Trophoblast cell (in vitro differentiated cells and primary cell): ENCODE data around the gene RAB1B.

Source experiments
- DNase-seq, 2 donors: peaks; one replicate each; pipeline ENCODE4 v3.0.0-alpha.2; 2016
- H2AFZ ChIP-seq: 2 replicates; pipeline ENCODE4 v1.6.1; 2013; ENCODE audit warnings: low read length, moderate library complexity, mild to moderate bottlenecking; ENCODE audit not compliant: insufficient read depth, poor library complexity
- H2AK5ac ChIP-seq: 2 replicates; pipeline ENCODE4 v1.6.1; 2013; ENCODE audit warnings: mild to moderate bottlenecking, low read length
- H2BK120ac ChIP-seq: 2 replicates; pipeline ENCODE4 v1.6.1; 2013; ENCODE audit warnings: low read length, mild to moderate bottlenecking, moderate library complexity; ENCODE audit not compliant: insufficient read depth, poor library complexity
- H2BK12ac ChIP-seq: 2 replicates; pipeline ENCODE4 v1.6.1; 2013; ENCODE audit warnings: mild to moderate bottlenecking, low read length, moderate library complexity
- H2BK5ac ChIP-seq: 2 replicates; pipeline ENCODE4 v1.6.1; 2013; ENCODE audit warnings: low read length, low read depth, moderate library complexity, mild to moderate bottlenecking; ENCODE audit not compliant: poor library complexity
- H3K14ac ChIP-seq: 2 replicates; pipeline ENCODE4 v1.6.1; 2013; ENCODE audit warnings: mild to moderate bottlenecking, low read length
- H3K18ac ChIP-seq: 2 replicates; pipeline ENCODE4 v1.6.1; 2013; ENCODE audit warnings: mild to moderate bottlenecking, low read length
- H3K23ac ChIP-seq: 2 replicates; pipeline ENCODE4 v1.6.1; 2013; ENCODE audit warnings: low read length
- H3K27ac ChIP-seq: 2 replicates; pipeline ENCODE4 v1.5.1; 2013; ENCODE audit warnings: low read depth, mild to moderate bottlenecking, inconsistent platforms, low read length, moderate library complexity
- H3K27me3 ChIP-seq: 2 replicates; pipeline ENCODE4 v1.6.1; 2013; ENCODE audit warnings: inconsistent platforms, mild to moderate bottlenecking, low read length, moderate library complexity; ENCODE audit not compliant: insufficient read depth
- H3K36me3 ChIP-seq, 2 experiments: 1 replicate in 1 of 2; 2 replicates in 1 of 2; pipeline ENCODE4 v1.6.1; 2013; ENCODE audit warnings: low read length in 2 of 2, mild to moderate bottlenecking in 2 of 2, moderate library complexity in 1 of 2; ENCODE audit not compliant: insufficient read depth in 2 of 2, control insufficient read depth in 1 of 2
- H3K4ac ChIP-seq: 2 replicates; pipeline ENCODE4 v1.6.1; 2013; ENCODE audit warnings: low read depth, mild to moderate bottlenecking, low read length, moderate library complexity
- H3K4me1 ChIP-seq, 2 experiments: 1 replicate in 1 of 2; 2 replicates in 1 of 2; pipeline ENCODE4 v1.6.1; 2013; ENCODE audit warnings: low read length in 2 of 2, mild to moderate bottlenecking in 2 of 2, moderate library complexity in 1 of 2; ENCODE audit not compliant: insufficient read depth in 2 of 2, control insufficient read depth in 1 of 2
- H3K4me2 ChIP-seq: 2 replicates; pipeline ENCODE4 v1.6.1; 2013; ENCODE audit warnings: inconsistent platforms, mild to moderate bottlenecking, low read length, moderate library complexity
- H3K4me3 ChIP-seq: 2 replicates; pipeline ENCODE4 v1.5.1; 2013; ENCODE audit warnings: mild to moderate bottlenecking, low read depth, low read length, inconsistent platforms
- H3K79me1 ChIP-seq: one replicate; pipeline ENCODE4 v1.6.1; 2013; ENCODE audit warnings: low read length
- H3K79me2 ChIP-seq: 2 replicates; pipeline ENCODE4 v1.6.1; 2013; ENCODE audit warnings: low read length, mild to moderate bottlenecking; ENCODE audit not compliant: control insufficient read depth, insufficient read depth, poor library complexity
- H3K9ac ChIP-seq: 2 replicates; pipeline ENCODE4 v1.6.1; 2013; ENCODE audit warnings: mild to moderate bottlenecking, low read length
- H3K9me3 ChIP-seq: 2 replicates; pipeline ENCODE4 v1.6.1; 2013; ENCODE audit warnings: low read depth, mild to moderate bottlenecking, control low read depth, inconsistent platforms, low read length; ENCODE audit not compliant: insufficient read depth
- H4K12ac ChIP-seq: 2 replicates; pipeline ENCODE4 v1.6.1; 2013; ENCODE audit warnings: low read depth, mild to moderate bottlenecking, low read length, moderate library complexity
- H4K8ac ChIP-seq: 2 replicates; pipeline ENCODE4 v1.6.1; 2013; ENCODE audit warnings: low read depth, mild to moderate bottlenecking, low read length, moderate library complexity
- H4K91ac ChIP-seq: one replicate; pipeline ENCODE4 v1.6.1; 2013; ENCODE audit warnings: low read depth, mild to moderate bottlenecking, low read length, moderate library complexity
- WGBS: extraction: QIAGEN DNeasy Blood & Tissue Kit; methylation state at CpG from one replicate; pipeline ENCODE4 v1.1.7; 2013; ENCODE audit warnings: missing lambda C conversion rate; ENCODE audit not compliant: insufficient read length, insufficient coverage; ENCODE audit errors: extremely low coverage; 5-methylcytosine and 5-hydroxymethylcytosine counted together

Gene RAB1B

GRCh38 chr11:66277471-66278362 lies 9.3 kb downstream of the RAB1B start, which contains the start of gene CNIH2:
TSS of gene CNIH2 (plus strand) at chr11:66278175. CDS start at chr11:66278457, 282 bp downstream.
- H3K18ac ChIP-seq, result peak within 1 kb of the TSS; percentile 41
- H2AK5ac ChIP-seq, result peak within 1 kb of the TSS; percentile 39
- H3K36me3 ChIP-seq, result peaks cover 32 to 38% of the 10 kb centered on the region in 2 experiments
- no peak within 1 kb of the TSS for H2BK120ac ChIP-seq
- no peaks in the 10 kb centered on the region for H3K79me2 ChIP-seq
- no peaks in the 10 kb centered on the region for H3K9me3 ChIP-seq
- H3K27ac ChIP-seq, result no peak within 1 kb of the TSS
- no peak within 1 kb of the TSS for H4K91ac ChIP-seq
- H2BK5ac ChIP-seq, result no peak within 1 kb of the TSS
- no peak within 1 kb of the TSS for H3K4ac ChIP-seq
- H3K79me1 ChIP-seq, result no peaks in the 10 kb centered on the region
- peaks cover 5 to 7% of the 10 kb centered on the region in 2 experiments for H3K4me1 ChIP-seq
- no CpG with 5 or more reads among the region's 84 CpGs for WGBS
- H3K9ac ChIP-seq, result no peak within 1 kb of the TSS
- H3K27me3 ChIP-seq, result no peaks in the 10 kb centered on the region
- H3K4me3 ChIP-seq, result peak within 1 kb of the TSS; percentile 42
- no peak within 1 kb of the TSS for H3K23ac ChIP-seq
- peak within 1 kb of the TSS; percentile 56 for H3K4me2 ChIP-seq
- no peak within 1 kb of the TSS for H2BK12ac ChIP-seq
- peak within 1 kb of the TSS; percentile 25 for H2AFZ ChIP-seq
- DNase-seq, result peak in 1 of 2 donors; percentile 61
- H4K12ac ChIP-seq, result peak within 1 kb of the TSS; percentile 8
- H3K14ac ChIP-seq, result peak within 1 kb of the TSS; percentile 54
- H4K8ac ChIP-seq, result no peak within 1 kb of the TSS

GRCh38 chr11:66278363-66279091 lies 10.1 kb downstream of the RAB1B start:
- H3K4ac ChIP-seq, result no peak overlapping the region
- H2AK5ac ChIP-seq, result no peak overlapping the region
- no peak overlapping the region for H4K91ac ChIP-seq
- no peak overlapping the region for H2AFZ ChIP-seq
- H3K79me2 ChIP-seq, result no peaks in the 10 kb centered on the region
- peak in 1 of 2 donors; percentile 21 for DNase-seq
- no peaks in the 10 kb centered on the region for H3K9me3 ChIP-seq
- H3K4me3 ChIP-seq, result no peak overlapping the region
- H3K27ac ChIP-seq, result no peak overlapping the region
- no peak overlapping the region for H3K9ac ChIP-seq
- no peak overlapping the region for H4K8ac ChIP-seq
- H3K4me2 ChIP-seq, result peak overlapping the region; percentile 56
- no peaks in the 10 kb centered on the region for H3K79me1 ChIP-seq
- no peak overlapping the region for H3K14ac ChIP-seq
- no peak overlapping the region for H3K23ac ChIP-seq
- H3K36me3 ChIP-seq, result peaks cover 27 to 33% of the 10 kb centered on the region in 2 experiments
- H3K4me1 ChIP-seq, result peaks cover 5 to 7% of the 10 kb centered on the region in 2 experiments
- H2BK12ac ChIP-seq, result no peak overlapping the region
- H3K27me3 ChIP-seq, result no peaks in the 10 kb centered on the region
- no CpG with 5 or more reads among the region's 45 CpGs for WGBS
- H2BK5ac ChIP-seq, result no peak overlapping the region
- H2BK120ac ChIP-seq, result no peak overlapping the region
- H4K12ac ChIP-seq, result no peak overlapping the region
- H3K18ac ChIP-seq, result no peak overlapping the region

- peaks cover 27% of the 10 kb centered on the region in 2 experiments for H3K36me3 ChIP-seq
- H2BK5ac ChIP-seq, result no peak overlapping the region
- H3K4me2 ChIP-seq, result no peak overlapping the region
- H3K79me2 ChIP-seq, result no peaks in the 10 kb centered on the region
- H4K8ac ChIP-seq, result no peak overlapping the region
- no peak overlapping the region for H3K18ac ChIP-seq
- no peak overlapping the region for H3K9ac ChIP-seq
- WGBS, result no CpG with 5 or more reads among the region's 15 CpGs
- peaks cover 5 to 7% of the 10 kb centered on the region in 2 experiments for H3K4me1 ChIP-seq
- H3K14ac ChIP-seq, result no peak overlapping the region
- no peaks in the 10 kb centered on the region for H3K9me3 ChIP-seq
- H2BK12ac ChIP-seq, result no peak overlapping the region
- H4K91ac ChIP-seq, result no peak overlapping the region
- H2BK120ac ChIP-seq, result no peak overlapping the region
- no peak overlapping the region for H4K12ac ChIP-seq
- H3K79me1 ChIP-seq, result no peaks in the 10 kb centered on the region
- H3K27ac ChIP-seq, result no peak overlapping the region
- no peak overlapping the region for H2AFZ ChIP-seq
- no peaks in the 10 kb centered on the region for H3K27me3 ChIP-seq
- no peak overlapping the region for H3K23ac ChIP-seq
- no peak overlapping the region for H3K4ac ChIP-seq
- no peak overlapping the region for H3K4me3 ChIP-seq
- DNase-seq, result no peak
- no peak overlapping the region for H2AK5ac ChIP-seq
Measured at GRCh38 chr11:66279092-66279734, 10.8 kb downstream of the RAB1B start.

DNA sequence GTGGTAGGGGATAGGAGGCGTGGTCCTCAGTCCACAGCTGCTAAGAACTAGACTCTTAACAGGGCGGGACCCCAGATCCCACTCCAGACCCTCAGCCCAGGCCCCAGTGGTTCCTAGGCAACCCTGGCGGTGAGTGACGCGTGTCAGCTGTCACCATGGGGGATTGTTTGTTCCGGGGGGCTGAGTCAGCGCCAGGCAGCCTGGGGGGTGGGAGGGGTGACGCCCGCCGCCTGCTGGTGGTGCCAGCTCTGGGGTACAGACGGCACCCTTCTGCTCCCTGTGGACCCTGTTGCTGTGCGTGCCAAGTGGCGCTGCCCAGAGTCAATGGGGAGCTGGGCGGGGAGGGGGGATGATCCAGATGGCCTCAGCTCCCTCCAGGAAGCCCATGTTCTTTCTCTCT lies 12.0 kb downstream of the RAB1B start:
- WGBS, result no CpG with 5 or more reads among the region's 14 CpGs
- peaks cover 28% of the 10 kb centered on the region in 2 experiments for H3K36me3 ChIP-seq
- no peaks in the 10 kb centered on the region for H3K79me1 ChIP-seq
- H3K4ac ChIP-seq, result no peak overlapping the region
- no peak overlapping the region for H2BK5ac ChIP-seq
- no peak overlapping the region for H4K91ac ChIP-seq
- H4K8ac ChIP-seq, result no peak overlapping the region
- no peaks in the 10 kb centered on the region for H3K9me3 ChIP-seq
- no peak overlapping the region for H3K18ac ChIP-seq
- H3K23ac ChIP-seq, result no peak overlapping the region
- H3K4me3 ChIP-seq, result no peak overlapping the region
- no peak overlapping the region for H2BK12ac ChIP-seq
- no peak overlapping the region for H2BK120ac ChIP-seq
- no peak overlapping the region for H3K9ac ChIP-seq
- H3K4me1 ChIP-seq, result peaks cover 5 to 7% of the 10 kb centered on the region in 2 experiments
- H3K27me3 ChIP-seq, result no peaks in the 10 kb centered on the region
- no peak for DNase-seq
- H3K4me2 ChIP-seq, result no peak overlapping the region
- no peak overlapping the region for H2AFZ ChIP-seq
- H2AK5ac ChIP-seq, result no peak overlapping the region
- no peak overlapping the region for H4K12ac ChIP-seq
- H3K14ac ChIP-seq, result no peak overlapping the region
- H3K79me2 ChIP-seq, result no peaks in the 10 kb centered on the region
- H3K27ac ChIP-seq, result no peak overlapping the region
